Hypothalamus (tissue), 51 donors: ENCODE measurements around the gene GPR142.

Experiments used
- DNase-seq, 51 donors: peaks; one replicate each; lab custom pipeline; 2025; lab: John Stamatoyannopoulos, UW

Gene GPR142

GRCh38 chr17:74343526-74344284, 23.6 kb upstream of the GPR142 start:
- no peak for DNase-seq

DNA sequence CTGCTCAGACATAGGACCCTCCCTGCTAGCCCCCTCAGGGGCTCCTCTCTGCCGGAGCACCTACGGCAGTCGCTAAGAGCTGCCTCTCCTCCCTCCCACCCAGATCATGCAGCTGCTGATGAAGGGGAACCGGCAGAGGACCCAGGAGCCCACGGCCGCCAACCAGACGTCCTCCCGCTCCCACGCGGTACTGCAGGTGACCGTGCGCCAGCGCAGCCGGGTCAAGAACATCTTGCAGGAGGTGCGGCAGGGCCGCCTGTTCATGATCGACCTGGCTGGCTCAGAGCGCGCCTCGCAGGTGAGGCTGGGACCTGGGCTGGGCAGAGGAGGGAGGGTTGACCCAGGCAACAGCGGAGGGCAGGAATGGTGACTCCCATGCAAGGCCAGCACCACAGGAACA, 22.6 kb upstream of the GPR142 start:
- DNase-seq, result no peak

DNA sequence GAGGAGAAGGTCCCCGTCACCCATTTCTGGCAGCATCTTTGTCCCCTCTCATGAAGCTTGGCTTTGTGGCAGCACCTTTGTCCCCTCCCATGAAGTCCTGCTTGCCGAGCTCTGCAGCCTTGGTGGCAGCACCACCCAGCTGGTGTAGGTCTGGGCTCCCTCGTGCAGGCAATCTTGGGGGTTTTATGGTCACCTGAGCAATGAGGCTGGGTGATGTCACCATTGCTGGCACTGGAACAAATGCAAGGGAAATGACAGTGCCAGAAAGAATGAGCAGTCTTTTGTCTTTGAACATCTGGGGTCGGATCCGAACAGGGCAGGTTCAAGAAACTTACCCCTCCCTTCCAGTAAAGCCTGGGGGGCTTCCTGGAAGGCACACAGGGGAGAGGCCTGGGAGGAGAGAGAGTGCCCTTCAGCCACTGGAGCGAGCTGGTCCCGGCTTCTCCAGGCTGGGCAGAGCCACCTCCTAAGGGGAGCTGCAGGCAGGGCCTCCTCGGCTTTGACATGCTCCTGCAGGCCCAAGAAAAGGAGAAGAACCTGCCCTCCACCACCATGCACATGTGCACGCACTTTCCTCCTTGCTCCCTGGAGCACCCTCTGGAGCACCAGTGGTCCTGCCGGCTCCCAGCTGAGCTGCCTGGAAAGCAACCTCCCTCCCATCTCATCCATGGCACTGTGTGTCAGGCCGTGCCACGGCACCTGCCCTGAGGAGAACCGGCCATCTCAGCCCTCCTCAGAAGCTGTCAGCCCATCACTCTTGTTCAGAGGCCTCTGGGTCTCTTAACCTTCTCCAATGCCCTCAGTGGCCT, 21.7 kb upstream of the GPR142 start:
- DNase-seq, result peak in 1 of 51 donors; percentile 14

GRCh38 chr17:74347646-74348045, 19.7 kb upstream of the GPR142 start:
- no peak for DNase-seq

DNA sequence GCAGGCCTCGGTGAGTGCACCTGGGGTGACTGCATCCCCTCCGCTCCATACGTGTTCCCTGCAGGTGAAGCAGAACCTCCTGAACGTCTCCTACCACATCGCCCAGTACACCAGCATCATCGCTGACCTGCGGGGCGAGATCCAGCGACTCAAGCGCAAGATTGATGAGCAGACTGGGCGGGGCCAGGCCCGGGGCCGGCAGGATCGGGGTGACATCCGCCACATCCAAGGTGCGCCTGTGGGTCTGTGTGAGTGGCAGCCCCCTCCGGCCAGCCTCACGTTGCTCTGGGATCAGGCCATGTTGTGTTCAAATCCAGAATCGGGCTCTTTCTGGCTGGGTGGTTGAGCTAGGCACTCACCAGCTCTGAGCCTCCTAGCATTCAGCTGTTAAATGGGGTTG, 18.2 kb upstream of the GPR142 start:
- no peak for DNase-seq

GRCh38 chr17:74350486-74350885, 16.8 kb upstream of the GPR142 start:
- no peak for DNase-seq

- no peak for DNase-seq
Observed at GRCh38 chr17:74351552-74352210, 15.6 kb upstream of the GPR142 start.

GRCh38 chr17:74353446-74354060, 13.8 kb upstream of the GPR142 start:
- no peak for DNase-seq

DNA sequence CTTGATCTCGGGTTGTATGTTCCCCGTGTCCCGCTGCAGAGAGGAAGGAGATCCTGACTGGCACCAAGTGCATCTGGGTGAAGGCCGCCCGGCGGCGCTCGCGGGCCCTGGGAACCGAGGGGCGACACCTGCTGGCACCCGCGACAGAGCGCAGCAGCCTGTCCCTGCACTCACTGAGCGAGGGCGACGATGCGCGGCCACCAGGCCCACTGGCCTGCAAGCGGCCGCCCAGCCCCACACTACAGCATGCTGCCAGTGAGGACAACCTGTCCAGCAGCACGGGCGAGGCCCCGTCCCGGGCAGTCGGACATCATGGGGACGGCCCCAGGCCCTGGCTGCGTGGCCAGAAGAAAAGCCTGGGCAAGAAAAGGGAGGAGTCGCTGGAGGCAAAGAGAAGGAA, 13.2 kb upstream of the GPR142 start:
- DNase-seq, result peak in 21 of 51 donors; percentile 7 to 60 (median 27)

DNA sequence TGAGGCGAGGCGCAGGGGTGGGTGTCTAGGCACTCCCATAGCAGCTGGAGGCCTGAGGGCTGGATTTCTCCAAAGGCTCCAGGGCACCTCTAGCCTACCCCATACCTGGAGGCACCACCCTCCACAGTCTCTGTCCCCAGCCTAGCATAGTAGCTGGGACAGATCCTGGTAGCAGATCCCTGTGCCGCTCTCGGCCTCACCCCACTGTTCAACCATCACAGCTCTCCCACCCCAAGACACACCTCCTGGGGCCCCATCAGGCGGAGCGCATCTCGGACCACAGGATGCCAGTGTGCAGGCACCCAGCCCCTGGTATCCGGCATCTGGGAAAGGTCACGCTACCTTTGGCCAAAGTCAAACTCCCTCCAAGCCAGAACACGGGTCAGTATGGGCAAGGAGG, 12.7 kb upstream of the GPR142 start:
- DNase-seq, result no peak

- no peak for DNase-seq
Observed at GRCh38 chr17:74355065-74355464, 12.2 kb upstream of the GPR142 start.

DNA sequence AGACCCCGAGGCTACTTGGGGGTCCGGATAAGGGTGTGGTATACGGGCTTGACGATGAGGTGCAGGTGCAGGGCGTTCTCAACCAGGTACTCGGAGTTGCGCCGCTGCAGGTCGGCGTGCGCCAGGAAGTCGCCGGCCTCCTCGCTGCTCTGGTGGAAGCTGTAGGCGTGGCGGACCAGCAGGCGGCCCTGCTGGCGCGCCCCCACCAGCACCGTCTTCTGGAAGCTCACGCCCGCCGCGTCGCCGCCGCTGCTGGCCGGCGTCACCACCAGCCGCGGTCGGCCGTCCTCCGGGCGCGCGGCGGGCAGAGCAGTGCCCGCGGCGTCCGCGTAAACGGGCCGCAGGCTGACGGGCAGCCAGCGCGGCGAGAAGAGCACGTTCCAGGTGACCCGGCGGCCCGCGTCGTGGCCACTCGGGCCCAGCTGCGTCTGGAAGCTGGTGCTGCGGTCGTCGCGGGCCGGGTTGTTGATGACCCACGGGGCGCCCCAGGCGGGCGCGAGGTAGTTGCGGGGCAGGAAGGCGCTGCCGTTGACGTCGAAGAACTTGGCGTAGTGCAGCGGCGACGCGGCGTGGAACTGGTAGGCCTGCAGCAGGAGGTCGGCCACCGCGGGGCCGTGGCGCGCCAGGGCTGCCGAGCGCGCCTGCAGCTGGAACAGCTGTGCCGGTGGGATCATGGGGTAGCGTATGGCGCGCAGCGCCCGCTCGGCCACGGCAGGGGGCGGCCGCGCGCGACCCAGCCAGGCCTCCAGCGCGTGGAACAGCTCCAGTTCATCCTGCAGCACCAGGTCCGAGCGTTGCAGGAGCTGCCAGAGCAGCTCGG, 10.4 kb upstream of the GPR142 start:
- no peak for DNase-seq

- no peak for DNase-seq
Observed at GRCh38 chr17:74357466-74357809, 9.9 kb upstream of the GPR142 start.

DNA sequence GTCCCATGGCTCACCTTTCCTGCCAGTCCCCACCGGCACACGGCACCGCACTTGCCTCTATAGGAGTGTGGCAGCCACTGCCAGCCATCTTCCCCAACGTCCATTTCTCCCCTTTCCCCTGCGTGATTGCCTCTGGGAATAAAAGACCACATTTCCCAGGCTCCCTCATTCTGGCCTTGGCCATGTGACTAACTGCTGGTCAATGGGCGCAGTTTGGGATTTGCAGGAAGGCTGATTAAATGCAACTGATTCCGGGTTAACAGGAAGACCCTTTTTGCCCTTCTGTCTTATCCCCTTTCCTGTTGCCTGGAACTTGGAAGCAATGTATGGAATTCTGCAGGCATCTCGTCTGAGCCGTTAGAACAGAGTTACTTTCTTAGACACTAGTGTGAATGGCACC, 8.6 kb upstream of the GPR142 start:
- no peak for DNase-seq

- no peak for DNase-seq
Observed at GRCh38 chr17:74359916-74360315, 7.4 kb upstream of the GPR142 start.

GRCh38 chr17:74360899-74361229, 6.4 kb upstream of the GPR142 start:
- peak in 1 of 51 donors; percentile 52 for DNase-seq

GRCh38 chr17:74361230-74362068, 5.9 kb upstream of the GPR142 start, which contains the start of gene BTBD17:
Gene BTBD17 (minus strand): TSS chr17:74361868. CDS start chr17:74361819, 49 bp downstream.
- peak in 46 of 51 donors; percentile 26 to 84 (median 66) for DNase-seq

DNA sequence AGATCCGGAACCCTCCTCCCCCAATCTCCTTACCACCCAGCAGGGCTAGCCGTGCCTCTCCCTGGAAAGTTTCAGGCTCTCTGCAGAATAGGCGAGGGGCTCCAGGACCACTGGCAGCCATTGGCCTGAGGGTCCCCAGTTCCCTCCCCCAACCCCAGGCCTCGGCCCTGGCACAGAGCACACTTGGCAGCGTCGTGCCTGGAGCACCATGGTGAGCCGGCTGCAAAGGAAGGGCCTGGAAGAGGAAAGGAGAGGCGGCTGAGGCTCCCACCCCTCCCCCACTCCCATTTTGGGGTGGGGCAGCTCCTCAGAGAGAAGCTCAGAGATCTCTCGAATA, 5.3 kb upstream of the GPR142 start:
- peak in 17 of 51 donors; percentile 39 to 83 (median 57) for DNase-seq

- peak in 36 of 51 donors; percentile 13 to 78 (median 52) for DNase-seq
Observed at GRCh38 chr17:74362810-74363498, 4.4 kb upstream of the GPR142 start.
